VCaP (cell line): ENCODE data around the gene TMEM116.
A peak's percentile ranks its signal among the peaks of the same experiment; 100 is the strongest.

Source experiments
- H3K27ac ChIP-seq: fragments of 450-650 bp; 2 replicates; pipeline ENCODE4 v1.5.1; 2017
- TF ChIP-seq, protein P1 (sequence below): fragments of 450-650 bp; conservative IDR thresholded peaks from 2 replicates; pipeline ENCODE4 v1.5.1; 2017; ENCODE audit warnings: mild to moderate bottlenecking, moderate library complexity

The TMEM116 gene

DNA sequence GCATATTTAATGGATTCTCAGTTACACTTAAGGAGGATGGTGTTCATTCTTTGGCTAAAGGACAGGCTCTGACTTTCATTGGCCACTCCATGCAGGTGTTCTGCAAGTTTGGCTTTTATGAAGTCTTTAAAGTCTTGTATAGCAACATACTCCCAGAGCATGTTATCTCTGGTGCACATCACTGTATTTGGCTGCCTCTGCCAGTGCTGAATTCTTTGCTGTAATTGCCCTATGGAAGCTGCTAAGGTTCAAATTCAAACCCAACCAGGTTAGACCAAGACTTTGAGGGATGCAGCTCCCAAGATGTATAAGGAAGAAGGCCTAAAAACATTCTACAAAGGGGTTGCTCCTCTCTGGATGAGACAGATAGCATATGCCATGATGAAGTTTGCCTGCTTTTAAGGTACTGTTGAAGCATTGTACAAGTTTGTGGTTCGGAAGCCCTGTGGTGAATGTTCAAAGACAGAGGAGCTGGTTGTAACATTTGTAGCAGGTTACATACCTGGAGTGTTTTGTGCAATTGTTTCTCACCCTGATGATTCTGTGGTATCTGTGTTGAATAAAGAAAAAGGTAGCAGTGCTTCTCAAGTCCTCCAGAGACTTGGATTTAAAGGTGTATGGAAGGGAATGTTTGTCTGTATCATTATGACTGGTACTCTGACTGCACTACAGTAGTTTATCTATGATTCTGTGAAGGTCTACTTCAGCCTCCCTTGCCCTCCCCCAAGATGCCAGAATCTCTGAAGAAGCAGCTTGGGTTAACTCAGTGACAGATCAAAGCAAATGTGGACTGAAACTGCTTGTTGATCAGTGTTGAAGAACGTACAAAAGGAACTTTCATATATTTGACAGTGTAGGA lies 19.4 kb downstream of the TMEM116 start:
- H3K27ac ChIP-seq = peak overlapping the region; percentile 57
- TF ChIP-seq, protein P1, sequence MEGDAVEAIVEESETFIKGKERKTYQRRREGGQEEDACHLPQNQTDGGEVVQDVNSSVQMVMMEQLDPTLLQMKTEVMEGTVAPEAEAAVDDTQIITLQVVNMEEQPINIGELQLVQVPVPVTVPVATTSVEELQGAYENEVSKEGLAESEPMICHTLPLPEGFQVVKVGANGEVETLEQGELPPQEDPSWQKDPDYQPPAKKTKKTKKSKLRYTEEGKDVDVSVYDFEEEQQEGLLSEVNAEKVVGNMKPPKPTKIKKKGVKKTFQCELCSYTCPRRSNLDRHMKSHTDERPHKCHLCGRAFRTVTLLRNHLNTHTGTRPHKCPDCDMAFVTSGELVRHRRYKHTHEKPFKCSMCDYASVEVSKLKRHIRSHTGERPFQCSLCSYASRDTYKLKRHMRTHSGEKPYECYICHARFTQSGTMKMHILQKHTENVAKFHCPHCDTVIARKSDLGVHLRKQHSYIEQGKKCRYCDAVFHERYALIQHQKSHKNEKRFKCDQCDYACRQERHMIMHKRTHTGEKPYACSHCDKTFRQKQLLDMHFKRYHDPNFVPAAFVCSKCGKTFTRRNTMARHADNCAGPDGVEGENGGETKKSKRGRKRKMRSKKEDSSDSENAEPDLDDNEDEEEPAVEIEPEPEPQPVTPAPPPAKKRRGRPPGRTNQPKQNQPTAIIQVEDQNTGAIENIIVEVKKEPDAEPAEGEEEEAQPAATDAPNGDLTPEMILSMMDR = no peak

DNA sequence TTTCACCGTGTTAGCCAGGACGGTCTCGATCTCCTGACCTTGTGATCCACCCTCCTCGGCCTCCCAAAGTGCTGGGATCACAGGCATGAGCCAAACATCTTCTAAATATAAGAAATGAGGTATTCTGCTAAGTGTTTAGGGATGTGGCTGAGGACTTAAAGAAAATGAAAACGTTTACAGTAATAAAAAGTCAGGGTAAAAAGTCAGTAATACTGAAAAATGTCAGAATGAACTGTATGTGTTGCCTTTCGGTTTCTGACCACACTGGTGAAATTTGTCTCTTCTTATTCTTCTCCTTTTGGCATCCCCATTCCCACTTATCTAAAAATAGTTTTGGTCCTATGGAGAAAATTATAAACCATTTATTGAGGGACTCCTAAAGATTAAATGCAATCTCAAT lies 20.5 kb downstream of the TMEM116 start:
- TF ChIP-seq, protein P1 = no peak
- peak overlapping the region; percentile 57 for H3K27ac ChIP-seq

DNA sequence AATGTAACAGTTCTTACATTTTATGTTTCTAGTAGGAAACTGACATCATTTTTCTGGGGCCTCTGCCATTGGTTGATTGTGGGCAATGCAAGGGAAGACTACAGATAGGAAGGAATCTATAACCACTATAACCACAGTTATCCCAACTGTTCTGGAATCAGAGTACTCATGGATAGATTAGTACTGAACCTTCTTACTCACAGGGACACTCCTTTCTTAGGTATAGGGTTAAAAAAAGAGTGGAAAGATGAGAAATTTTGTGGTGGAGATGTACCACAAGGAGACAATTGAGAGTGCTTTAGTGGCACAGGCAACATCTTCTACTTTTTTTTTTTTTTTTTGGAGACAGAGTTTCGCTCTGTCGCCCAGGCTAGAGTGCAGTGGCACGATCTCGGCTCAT lies 21.0 kb downstream of the TMEM116 start:
- TF ChIP-seq, protein P1 = no peak
- H3K27ac ChIP-seq = no peak overlapping the region

DNA sequence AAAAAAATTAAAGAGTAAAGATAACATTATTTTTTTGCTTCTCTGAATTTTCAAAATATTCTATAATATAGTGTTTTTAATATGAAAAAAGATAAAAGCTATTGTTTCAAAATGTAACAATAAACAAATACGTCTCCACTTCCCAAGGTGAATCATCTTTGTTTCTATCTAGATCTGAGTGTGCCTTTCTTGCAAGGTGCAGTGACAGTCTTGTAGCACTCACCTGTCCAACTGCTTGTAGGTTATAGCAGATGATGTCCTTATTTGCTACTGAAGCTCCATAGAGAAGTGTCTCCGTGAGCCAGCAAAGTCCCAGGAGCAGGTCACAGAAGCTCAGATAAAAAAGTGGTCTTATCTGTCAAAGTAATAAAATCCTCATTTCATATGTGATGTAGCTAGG lies 21.4 kb downstream of the TMEM116 start:
- TF ChIP-seq, protein P1 = no peak
- no peak overlapping the region for H3K27ac ChIP-seq

DNA sequence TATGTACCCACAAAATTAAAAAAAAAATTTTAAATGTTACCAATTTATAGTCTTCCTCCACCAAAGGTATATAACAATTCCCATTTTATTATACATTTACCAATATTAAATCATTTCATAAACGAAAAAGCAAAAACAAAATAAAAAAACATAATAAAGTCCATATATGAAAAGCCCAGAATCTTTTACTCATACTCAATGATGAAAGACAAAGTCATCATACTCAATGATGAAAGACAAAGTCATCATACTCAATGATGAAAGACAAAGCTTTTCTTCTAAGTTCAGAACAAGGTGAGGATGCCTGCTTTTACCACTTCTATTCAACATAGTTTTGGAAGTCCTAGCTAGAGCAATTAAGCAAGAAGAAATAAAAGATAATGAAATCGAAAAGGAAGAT lies 28.1 kb downstream of the TMEM116 start:
- H3K27ac ChIP-seq = no peak overlapping the region
- TF ChIP-seq, protein P1 = no peak

DNA sequence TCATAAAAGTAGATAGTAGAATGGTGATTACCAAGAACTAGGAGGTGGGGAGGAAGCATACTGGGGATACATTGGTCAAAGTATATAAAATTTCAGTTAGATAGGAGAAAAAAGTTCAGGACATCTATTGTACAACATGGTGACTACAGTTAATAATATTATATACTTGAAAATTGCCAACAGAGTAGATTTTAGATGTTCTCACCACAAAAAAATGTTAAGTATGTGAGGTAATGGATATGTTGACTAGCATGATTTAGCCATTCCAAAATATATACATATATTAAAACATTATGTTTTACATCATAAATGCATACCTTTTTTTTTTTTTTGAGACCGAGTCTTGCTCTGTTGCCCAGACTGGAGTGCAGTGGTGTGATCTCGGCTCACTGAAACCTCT lies 31.0 kb downstream of the TMEM116 start:
- no peak overlapping the region for H3K27ac ChIP-seq
- TF ChIP-seq, protein P1 = no peak

DNA sequence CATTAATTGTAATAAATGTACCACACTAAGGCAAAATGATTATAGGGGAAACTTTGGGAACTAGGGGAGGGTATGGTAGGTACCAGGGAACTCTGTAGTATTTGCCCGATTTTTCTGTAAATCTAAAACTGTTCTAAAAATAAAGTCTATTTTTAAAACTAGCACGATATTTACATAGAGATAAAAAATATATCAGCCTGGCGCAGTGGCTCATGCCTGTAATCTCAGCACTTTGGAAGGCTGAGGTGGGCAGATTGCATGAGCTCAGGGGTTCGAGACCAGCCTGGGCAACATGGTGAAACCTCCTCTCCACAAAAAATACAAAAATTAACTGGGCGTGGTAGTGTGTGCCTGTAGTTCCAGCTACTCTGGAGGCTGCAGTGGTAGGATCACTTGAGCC lies 32.4 kb downstream of the TMEM116 start:
- TF ChIP-seq, protein P1 = no peak
- no peak overlapping the region for H3K27ac ChIP-seq
